CD4-positive, alpha-beta T cell treated with Interleukin-17A for 1 hour (primary cell): ENCODE data around the gene C1orf53.

Experiments used
- DNase-seq: peaks from one replicate; pipeline ENCODE4 v3.0.0-alpha.2; 2020

Gene C1orf53

DNA sequence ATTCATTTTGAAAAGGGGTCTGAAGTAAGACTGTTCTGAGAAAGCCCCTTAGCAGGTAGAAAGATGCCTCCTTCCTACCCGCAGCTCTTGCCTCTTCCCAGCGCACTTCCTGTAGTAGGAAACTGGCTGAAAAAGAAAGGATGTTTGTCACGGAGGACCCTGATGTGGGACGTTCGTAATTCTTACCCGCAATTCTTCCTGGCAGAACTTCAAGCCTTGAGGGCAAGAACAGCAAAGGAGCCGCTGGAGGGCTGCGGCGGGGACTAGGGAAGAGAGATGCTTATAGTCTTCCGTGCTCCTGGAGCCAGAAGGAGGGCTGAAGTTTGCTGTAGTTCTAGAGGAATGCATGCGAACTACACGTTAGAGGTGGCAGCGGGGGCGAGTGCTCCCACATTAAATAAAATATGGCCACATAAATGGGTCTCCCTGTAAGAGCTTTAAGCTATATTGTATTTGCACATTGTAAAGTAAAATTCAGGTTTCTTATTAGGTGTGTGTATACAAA lies 6.3 kb downstream of the C1orf53 start:
- no peak for DNase-seq

DNA sequence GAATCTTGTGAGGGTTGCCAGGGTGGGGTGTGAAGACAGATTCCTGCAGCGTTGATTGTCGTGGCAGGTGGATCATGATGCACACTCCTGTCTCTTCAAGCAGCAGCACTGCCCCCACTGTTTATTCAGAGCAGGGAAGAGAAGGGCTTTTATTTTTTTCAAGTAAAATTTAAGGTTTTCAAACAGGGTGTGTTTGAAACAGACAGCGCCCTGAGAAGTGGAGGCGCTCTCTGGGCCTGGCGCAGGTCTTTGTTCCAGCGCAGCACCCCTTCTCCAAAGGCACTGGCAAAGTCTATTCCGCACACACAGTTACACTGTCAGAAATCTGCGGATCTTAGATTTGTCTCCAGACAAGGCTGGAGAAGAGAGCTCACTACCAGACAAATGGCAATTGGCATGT lies 7.0 kb downstream of the C1orf53 start:
- DNase-seq: no peak

DNA sequence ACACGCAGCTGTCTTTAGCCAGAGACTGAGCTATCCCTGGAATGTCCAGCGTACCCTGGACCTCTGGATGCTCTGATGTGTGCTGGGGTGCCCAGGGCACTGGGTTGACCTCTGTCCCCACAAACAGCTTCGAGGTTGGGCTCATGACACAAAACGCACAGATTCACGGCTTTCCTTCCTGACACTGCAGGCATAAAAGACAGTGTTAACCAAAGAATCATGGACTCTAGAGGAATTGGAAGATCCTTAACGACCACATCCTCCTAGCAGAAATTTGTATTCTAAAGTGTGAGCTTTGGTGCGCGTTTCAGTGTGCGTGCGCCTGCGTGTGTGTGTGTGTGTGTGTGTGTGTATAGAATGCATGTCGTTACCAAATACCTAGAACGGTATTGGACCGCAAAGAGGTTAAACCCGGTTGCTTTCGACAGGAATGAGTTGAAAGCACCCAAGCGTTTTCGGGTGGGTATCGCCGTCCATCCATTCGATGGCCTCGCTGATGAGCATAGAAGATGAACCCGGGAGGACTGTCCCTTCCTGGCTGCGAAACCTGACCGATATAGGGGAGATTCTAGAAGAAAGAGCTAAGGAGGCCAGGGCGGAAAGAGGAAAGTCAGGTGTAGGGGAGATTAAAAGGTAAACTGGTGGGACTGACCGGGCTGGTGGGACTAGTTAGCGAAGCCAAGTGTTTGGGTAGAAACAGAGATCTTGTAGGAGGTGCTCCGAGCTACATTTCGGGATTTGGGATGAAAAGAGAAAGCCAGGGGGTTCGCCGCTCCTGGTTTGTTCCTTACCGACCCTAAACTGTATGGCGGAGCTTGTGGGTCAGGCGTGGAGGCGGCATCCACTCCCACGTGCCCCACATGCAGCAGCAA lies 7.9 kb downstream of the C1orf53 start:
- DNase-seq: no peak

DNA sequence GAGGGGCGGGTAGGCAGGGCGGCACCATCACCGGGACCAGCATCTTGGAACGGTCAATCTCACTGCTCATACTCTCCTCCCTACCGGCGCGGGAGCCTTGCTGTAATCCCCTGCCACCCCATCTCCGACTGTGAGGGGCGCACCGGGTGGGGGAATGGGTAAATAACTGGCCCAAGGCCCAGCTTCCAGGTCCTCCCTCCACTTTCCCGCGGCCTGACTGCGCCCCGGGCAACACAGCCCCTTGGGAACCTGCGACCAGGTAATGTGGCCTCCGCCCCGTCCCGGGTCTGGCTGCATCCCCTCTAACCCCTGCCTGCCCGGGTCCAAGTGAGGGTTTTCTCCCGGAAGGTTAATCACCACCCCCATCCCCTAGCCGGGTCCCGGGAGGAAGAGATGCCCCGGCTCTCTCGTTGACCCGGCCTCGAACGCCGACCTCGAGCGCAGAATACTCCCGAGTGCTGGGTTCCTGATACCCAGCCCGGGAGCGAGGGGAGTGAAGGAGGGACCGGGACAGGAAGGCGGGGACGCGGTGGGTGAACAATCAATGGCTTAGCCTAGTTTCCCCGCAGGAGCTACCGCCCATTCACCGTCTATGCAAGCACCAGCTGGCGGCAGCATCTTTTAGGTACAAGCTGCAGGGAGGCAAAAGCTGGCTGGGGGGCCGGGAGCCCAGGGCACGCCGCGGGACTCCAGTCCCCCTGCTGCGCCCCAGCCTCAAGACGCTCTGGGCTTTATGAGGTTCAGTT lies 8.9 kb downstream of the C1orf53 start:
- no peak for DNase-seq

DNA sequence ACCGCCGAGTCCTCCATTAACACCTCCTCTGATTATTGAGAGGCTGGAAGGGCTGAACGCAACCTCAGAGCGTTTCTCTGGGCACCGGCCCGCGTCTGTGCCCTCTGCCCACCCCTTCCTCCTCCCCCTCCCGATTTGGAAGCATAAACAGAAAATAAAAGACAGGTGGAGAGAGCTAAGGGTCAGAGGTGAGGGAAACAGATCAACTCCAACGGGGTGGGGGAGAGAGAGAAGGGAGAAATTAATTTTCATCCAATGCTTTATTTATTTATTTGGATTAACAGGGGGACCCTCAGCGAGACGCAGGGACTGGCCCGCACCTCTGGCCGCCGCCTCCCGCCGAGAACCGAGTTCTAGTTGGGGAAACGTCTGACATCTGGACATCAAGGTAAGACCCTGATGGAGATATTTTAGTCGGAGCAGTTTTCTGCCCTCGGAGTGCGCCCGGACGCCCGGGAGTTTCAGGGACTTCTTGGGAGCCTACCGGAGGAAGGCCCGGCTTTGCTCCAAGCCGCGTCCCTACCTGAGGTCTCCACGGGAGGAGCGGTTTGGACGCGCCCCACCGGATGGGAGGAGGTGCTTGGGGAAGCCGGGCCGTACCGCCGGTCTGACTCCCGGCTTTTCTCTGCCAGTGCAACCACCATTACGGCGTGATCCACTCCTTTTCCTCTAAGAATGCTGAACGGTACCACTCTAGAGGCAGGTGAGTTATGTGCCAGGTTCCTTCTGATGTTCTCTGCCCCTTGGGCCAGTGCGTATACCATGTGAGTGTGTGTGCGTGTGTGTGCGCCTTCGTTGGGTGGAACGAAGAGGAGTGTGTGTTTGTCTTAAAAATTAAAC lies 9.6 kb downstream of the C1orf53 start:
- no peak for DNase-seq

DNA sequence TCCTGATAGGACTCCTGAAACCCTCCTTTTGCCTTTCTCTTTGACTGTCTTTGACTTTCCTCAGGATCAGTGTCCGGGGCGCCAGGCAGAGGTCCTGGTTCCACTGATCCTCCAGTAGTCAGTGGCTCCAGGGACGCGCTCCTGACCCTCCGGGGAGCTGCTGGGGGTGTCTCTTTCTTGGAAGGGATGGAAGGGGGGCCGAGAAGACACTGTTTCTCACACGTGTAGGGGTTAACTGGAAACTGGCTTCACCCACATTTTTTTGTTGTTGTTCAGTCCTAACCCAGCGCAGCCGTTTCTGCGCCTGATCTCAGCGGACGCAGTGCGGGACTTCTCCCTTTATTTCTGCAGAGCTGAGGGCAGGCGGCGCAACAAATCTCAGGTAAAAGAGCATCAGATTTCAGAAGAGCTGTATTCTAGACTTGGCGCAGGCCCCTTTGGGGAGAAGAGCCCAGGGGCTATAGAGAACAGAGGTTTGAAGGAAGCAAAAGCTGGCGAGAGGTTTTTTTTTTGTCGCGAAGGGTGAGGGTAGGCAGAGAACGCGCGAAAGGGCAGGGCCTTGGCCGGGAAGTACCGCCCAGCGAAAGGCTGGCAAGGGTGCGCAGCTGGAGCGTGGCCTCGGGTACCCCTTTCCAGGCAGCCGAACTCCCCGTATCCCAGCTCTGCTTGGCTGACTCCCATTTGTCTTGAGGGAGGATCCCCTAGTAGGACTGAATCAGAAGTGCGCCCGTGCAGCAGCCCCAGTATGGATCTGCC lies 10.5 kb downstream of the C1orf53 start:
- DNase-seq: no peak

DNA sequence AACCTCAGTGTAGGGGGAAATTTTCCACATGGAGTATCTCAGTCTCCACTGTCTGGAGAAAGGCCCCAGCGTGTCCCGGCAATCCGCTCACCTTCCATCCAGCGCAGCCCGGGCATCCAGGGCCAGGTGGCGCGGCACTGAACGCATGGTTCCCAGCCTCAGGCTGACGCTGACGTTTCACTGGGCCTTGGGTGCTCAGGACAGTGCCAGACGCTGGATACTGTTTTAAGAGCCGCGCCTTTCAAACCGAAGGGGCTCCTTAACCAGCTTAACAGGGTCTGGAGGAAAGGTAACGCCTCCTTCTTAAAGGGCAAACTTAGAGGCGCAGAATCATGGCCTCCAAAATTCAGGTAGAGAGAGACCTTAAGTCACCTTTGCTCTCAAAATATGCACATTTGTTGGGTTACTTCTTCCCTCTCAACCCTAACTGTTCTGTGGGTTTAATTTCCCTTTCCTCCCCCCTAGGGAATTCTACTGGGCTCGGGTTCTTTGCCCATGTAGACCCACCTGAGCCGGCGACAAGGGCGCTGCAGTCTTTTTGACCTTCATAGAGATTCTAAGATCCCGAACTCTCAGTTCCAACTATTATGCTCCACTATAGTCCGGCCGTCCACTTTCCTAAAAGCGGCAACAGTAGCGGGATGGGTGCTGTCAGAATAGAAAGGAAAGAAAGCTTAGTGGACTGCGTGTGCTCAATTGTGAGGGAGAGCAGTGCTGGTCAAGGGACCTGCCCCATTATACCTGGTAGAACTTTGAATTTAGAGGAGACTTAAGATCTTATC lies 11.3 kb downstream of the C1orf53 start:
- DNase-seq: no peak

DNA sequence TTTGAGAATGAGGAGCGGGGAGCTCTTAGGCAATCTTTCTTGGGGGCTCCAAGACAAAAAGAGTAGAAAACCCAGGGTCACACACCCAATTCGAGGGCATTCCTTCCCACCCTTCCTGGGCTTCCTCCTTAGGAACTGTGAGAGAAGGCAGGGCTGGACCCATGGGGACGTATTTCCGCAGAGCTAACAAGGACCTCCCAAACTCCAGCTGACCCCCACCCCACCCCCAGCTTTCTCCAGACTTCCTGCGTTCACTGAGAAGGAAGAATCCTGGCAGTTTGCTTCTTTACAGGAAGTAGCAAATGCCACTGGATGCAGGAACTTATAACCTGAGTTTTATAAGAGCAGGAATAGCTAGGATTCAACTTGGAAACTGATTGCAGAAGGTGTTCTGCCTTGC lies 12.1 kb downstream of the C1orf53 start:
- no peak for DNase-seq

DNA sequence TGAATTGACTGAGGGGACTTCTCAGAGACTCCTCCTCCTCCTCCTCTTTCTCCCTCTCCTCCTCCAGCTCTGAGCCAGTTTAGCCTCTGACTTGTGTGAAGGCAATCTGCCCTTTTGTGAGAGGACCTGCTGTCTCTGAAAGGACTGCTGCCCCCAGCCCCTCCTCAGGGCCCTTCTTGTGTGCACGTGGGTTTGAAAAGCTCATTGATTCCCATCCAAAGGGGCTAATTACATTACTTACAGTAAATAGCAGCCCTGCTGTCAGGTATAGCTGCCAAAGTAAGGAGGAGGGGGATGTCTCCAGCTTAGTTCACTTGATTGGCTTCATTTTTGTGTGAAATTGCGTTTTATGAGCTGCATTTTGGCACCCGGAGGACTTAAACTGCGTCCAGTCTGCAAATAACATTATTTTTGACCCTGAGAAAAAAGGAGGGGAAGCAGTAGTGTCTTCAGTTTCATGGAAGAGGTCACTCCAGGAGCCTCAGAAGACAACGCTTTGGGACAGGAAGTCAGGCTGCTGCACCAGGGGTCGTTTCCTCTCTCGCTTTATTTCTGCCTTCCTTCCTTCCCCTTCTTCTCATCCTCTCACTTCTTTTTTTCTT lies 12.9 kb downstream of the C1orf53 start:
- no peak for DNase-seq

DNA sequence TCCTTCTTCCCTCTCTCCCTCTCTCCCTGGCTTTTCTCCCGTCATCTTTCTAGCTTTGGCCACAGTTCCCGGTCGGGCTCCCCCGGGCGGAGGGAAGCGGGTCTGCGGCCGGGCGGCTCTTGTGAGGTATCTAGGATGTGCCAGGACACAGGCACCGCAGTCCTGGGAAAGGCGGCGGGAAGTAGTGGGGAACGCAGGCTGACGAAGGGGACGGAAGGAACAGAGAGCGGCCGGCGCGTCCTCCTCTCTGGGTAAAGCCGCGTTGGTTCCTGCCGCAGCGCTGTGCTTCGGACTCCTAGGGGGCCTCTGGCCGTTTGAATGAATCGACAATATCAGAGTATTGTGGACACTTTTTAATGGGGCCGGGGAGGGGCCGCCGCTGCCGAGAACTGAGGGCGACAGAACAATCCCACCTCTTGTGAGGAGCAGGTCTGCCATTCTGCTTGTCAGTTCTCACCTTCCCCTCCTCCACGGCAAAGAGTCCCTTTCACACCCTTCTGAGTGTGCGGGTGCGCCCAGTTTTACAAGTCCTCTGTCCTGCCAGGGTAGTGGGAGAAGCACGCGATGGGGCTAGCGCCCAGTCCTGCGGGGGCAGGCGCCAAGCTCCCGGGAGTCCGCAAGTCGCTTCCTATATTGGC lies 13.6 kb downstream of the C1orf53 start:
- DNase-seq: no peak

DNA sequence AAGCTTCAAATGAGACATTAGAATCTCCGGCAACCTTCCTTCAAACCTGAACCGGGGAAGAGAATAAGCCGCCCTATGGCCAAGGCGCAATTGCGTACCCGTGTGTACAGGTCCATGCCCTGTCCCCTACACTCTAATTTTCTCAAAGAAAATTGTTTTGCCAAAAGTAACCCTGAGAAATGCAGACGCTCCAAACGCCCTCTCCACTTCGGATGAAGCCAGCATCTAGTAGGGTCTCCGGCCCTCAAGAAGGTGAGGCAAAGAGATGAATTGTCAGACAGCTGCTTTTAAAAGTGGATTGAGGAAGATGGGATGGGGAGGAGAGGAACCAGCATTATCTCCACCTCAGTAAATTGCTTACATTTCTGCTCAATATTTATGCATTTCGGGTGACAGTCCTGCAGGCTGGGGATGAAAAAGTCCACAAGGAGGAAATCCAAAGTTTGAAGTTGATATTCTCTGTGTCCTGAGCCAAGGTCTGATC lies 14.1 kb downstream of the C1orf53 start:
- DNase-seq: no peak

DNA sequence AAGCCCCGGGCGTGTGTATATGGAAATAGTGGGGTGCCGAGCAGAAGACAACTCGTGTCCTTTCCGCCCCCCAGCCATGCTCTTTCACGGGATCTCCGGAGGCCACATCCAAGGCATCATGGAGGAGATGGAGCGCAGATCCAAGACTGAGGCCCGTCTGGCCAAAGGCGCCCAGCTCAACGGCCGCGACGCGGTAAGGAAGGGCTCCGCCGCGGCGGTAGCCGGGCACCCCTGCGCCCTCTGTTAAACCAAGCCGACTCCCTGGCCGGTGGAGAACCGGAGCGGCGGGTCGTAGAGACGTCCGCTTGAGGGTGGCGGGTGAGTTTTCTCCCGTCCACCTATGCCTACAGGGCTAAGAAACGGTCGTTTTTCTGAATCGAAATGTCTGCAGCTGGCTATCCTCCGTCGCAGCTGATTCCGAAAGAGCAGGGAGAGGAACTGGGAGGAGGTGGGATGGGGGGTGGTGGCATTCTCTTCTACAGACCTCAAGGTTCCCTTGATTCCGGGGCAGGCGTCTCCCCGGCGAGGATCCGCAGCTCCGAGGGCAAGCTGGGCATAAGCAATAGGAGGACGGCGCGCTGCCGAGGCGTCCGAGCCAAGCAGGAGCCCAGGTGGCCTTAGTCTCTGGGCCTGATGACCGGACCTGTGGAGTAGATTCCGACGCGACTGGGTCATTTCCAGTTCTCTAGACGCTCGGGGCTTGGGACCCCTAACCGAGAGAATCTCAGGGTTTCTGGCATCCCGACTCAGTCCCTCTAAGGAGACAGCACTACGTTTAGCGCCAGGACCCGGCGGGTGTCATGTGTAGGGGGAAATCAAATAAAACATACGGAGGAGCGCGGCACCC lies 15.6 kb downstream of the C1orf53 start:
- no peak for DNase-seq

DNA sequence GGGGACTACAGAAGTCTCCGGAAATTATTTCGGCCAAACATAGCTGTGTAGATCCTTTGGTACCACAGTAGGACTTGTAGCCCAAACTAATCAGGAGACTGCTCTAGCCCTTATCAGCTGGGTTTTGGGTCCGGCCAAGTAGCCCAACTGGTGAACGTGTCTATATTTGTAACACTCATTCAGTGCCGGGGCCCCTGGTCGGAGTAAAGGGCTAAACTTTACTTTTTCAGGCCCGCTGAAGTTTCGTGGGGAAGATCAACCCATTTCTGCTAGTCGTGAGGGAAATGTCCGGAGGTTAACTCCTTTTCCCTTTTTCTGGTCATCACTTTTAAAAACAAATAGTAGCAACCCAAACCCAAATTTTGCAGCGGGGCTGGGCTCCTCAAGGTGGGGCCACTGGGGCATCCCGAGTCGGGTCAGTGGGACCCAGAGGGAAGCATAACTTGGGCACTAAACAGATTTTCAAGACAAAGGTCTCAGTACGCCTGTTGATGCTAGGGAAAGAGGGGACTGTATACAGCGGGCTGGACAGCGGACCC lies 16.4 kb downstream of the C1orf53 start:
- no peak for DNase-seq

DNA sequence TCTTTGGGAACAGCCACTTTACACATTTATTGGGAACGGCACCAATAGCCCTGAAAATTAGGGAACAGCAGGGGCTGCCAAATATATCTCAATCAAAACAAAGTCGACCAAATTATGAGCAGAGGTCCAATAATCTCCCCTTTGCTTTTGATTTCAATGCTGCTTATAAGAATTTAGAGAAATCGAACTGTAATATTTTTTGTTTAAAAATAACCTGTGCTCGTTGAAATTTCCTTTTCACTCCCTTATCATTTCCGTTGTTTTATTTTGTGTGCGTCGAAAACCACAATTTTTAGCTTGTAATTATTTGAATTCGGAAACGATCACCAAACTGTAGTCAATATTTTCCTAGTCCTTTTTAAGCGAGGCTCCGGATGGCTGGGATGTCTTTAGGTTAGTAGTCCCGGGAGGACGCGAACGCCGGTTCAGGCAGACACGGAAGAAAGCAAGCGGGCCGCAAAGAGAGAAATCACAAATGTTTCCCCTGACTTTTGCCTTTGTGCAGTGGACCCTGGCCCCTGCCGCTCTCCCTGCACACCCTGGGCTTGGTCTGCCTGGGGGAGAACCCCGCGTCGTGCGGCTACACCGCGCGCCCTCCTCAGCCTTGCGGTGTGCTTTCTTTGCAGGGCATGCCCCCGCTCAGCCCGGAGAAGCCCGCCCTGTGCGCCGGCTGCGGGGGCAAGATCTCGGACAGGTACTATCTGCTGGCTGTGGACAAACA lies 17.1 kb downstream of the C1orf53 start:
- DNase-seq: no peak

DNA sequence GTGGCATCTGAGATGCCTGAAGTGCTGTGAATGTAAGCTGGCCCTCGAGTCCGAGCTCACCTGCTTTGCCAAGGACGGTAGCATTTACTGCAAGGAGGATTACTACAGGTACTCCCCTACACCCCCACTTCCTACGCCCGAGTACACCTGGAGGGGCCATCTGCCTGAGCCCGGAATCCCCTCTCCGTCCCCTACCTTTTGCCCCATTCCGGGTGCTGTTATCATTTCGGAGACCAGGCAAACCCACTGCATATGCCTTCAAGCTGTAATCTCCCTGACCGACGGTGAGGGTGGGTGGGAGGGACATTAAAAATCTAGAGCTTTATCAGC lies 17.6 kb downstream of the C1orf53 start:
- no peak for DNase-seq

DNA sequence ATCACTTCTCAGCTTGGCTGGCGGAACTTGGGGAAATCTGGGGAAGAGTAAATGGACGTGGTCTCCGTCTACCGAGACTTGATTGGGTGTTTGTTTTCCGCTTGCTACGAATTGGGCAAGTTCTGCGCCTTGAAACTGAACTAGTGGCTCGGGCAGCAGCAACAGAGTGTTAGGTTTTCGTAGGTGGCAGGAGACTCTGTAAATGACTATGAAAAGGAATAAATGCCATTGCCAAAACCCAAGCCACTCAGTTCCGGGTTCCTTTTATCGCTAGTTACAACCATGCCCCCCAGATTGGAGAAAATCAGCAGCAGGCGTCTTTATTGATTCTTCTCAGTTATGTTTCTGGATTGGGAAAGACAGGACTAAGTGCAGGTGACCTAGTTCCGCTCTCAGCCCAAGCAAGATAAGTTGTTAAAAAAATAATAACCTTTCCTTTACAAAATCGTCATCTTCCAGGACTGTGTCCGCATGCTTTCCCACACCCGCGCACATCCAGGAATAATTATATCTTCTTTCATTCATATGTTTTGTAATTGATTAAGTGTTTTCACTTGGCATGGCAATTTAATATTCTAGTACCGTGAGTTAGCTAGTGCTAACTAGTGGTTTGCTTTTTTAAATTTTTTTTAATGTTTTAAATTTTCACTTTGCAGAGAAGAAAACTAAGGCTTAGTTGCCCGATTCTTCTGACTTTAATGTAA lies 18.1 kb downstream of the C1orf53 start:
- DNase-seq: no peak

DNA sequence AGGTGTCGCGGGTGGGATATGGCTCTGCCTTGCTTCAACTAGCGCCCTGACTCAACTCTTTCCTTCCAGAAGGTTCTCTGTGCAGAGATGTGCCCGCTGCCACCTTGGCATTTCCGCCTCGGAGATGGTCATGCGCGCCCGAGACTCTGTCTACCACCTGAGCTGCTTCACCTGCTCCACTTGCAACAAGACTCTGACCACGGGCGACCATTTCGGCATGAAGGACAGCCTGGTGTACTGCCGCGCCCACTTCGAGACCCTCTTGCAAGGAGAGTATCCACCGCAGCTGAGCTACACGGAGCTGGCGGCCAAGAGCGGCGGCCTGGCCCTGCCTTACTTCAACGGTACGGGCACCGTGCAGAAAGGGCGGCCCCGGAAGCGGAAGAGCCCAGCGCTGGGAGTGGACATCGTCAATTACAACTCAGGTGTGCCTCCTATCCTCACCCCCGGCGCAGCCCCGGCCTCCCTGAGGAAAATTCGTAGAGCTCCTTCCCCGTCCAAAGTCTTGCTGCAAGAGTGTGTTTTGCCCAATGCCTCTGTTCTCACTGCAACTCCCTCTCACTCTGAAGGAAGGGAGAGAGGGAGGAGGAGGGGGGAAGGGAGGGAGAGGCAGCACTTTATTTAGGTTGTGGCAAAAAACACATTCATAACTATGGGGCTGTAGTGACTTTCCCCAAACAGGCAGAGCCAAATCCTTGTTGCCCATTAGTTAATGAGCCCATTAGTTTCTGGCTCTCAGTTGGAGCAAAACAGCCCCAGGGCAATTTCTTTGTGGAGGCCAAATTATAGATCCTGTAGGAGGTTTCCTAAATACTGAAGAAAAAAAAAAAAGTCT lies 19.0 kb downstream of the C1orf53 start:
- no peak for DNase-seq
